Measurements from ENCODE around the gene RAB3IL1.

- TF ChIP-seq CTCF (IDR thresholded peaks at IDR 0.05) = no peak
- TF ChIP-seq POLR2A (IDR thresholded peaks at IDR 0.05) = no peak
These were observed 6.9 kb downstream of the RAB3IL1 start for GRCh38 chr11:61910187-61911127.
